ENCODE results near the gene C17orf67. TPM values are rescaled to one million over a fixed set of nuclear protein-coding genes. Genes with fewer than 3 reads are reported as not detected.

Gene C17orf67
- total and polyA plus RNA-seq, 4 donors = 0.19 to 1.4 (median 0.78) TPM

GRCh38 chr17:56817066-56817465, 16.7 kb downstream of the C17orf67 start:
- H3K4me1 ChIP-seq (ENCODE audit: control insufficient read depth in 4 of 4, insufficient read depth in 4 of 4, low read length in 3 of 4) = peaks cover 4 to 19% (median 16%) of the 10 kb centered on the region in 4 donors
- H3K27me3 ChIP-seq (ENCODE audit: control insufficient read depth in 4 of 4, insufficient read depth in 4 of 4, low read length in 3 of 4) = no peaks in the 10 kb centered on the region
- H3K9me3 ChIP-seq (ENCODE audit: control insufficient read depth in 4 of 4, low read length in 3 of 4) = no peaks in the 10 kb centered on the region
- no peak overlapping the region for H3K27ac ChIP-seq (ENCODE audit: low read depth in 1 of 2, low read length in 2 of 2)
- no peak overlapping the region for H3K4me3 ChIP-seq (ENCODE audit: low read depth in 1 of 3, low read length in 3 of 3)
- no peaks in the 10 kb centered on the region for H3K36me3 ChIP-seq (ENCODE audit: control insufficient read depth in 4 of 4, insufficient read depth in 3 of 4, low read depth in 1 of 4, low read length in 3 of 4)
- no peak for DNase-seq (ENCODE audit: low spot score)
- H3K9ac ChIP-seq (ENCODE audit: low read depth in 1 of 2, low read length in 2 of 2) = no peak overlapping the region
- TF ChIP-seq RXRA (IDR thresholded peaks at IDR 0.05) = no peak
- no peak for TF ChIP-seq FOXA2 (IDR thresholded peaks at IDR 0.05)
- no peak for TF ChIP-seq EGR1 (IDR thresholded peaks at IDR 0.05; ENCODE audit: low read depth in 2 of 2)
- no peak for TF ChIP-seq FOXA1 (IDR thresholded peaks at IDR 0.05)
- TF ChIP-seq ZBTB33 (IDR thresholded peaks at IDR 0.05) = no peak
- TF ChIP-seq HNF4A (conservative IDR thresholded peaks at IDR 0.05) = no peak
- no peak for TF ChIP-seq REST (IDR thresholded peaks at IDR 0.05)
- TF ChIP-seq GABPA (IDR thresholded peaks at IDR 0.05 in 1 of 2, conservative IDR thresholded peaks at IDR 0.05 in 1 of 2) = no peak
- TF ChIP-seq SP1 (IDR thresholded peaks at IDR 0.05) = no peak
- TF ChIP-seq ATF3 (IDR thresholded peaks at IDR 0.05) = no peak
- no peak for TF ChIP-seq MAX (IDR thresholded peaks at IDR 0.05)
- no peak for TF ChIP-seq TAF1 (conservative IDR thresholded peaks at IDR 0.05)
- TF ChIP-seq RAD21 (IDR thresholded peaks at IDR 0.05) = no peak
- TF ChIP-seq HNF4G (IDR thresholded peaks at IDR 0.05) = no peak
- TF ChIP-seq NR2F2 (IDR thresholded peaks at IDR 0.05) = no peak
- TF ChIP-seq YY1 (IDR thresholded peaks at IDR 0.05) = no peak
- no peak for TF ChIP-seq CTCF (IDR thresholded peaks at IDR 0.05; ENCODE audit: low read depth, low read length, missing input control)
- TF ChIP-seq JUND (IDR thresholded peaks at IDR 0.05) = no peak
